Vagina (tissue), 2 donors: ENCODE results near the gene PTBP1.

Experiments
- CTCF ChIP-seq, 3 experiments: fragments of 450-650 bp in 2 of 3; fragments of 200-600 bp in 1 of 3; sonication (generic) in 1 of 3; IDR thresholded peaks; one replicate each; pipeline ENCODE4 v1.5.1; 2017 to 2019; ENCODE audit warnings: antibody characterized with exemption in 3 of 3, mild to moderate bottlenecking in 2 of 3, moderate library complexity in 2 of 3
- POLR2A ChIP-seq, 2 donors: fragments of 450-650 bp; IDR thresholded peaks; one replicate each; pipeline ENCODE4 v1.6.1; 2017; ENCODE audit warnings: antibody characterized with exemption in 2 of 2, mild to moderate bottlenecking in 2 of 2, moderate library complexity in 2 of 2
- POLR2AphosphoS5 ChIP-seq, 2 donors: sonication (generic); formaldehyde crosslinking; IDR thresholded peaks; one replicate each; pipeline ENCODE4 v1.9.0; 2017; ENCODE audit warnings: antibody characterized with exemption in 2 of 2, mild to moderate bottlenecking in 2 of 2, low read depth in 1 of 2; ENCODE audit not compliant: insufficient read depth in 1 of 2

- no peak for TF ChIP-seq POLR2A (IDR thresholded peaks at IDR 0.05)
- no peak for TF ChIP-seq CTCF (IDR thresholded peaks at IDR 0.05)
- no peak for TF ChIP-seq POLR2AphosphoS5 (IDR thresholded peaks at IDR 0.05; ENCODE audit: insufficient read depth in 1 of 2, low read depth in 1 of 2)
Measured at GRCh38 chr19:814152-815078, 17.2 kb downstream of the PTBP1 start.
